Parathyroid adenoma (tissue), 2 donors: ENCODE measurements around the gene MCM7.

Source experiments
- H2AFZ ChIP-seq: fragments of 300-600 bp; sonication (generic); one replicate; pipeline ENCODE4 v1.7.0; 2017; ENCODE audit warnings: antibody characterized with exemption, mild to moderate bottlenecking
- H3K27ac ChIP-seq: fragments of 300-600 bp; sonication (generic); one replicate; pipeline ENCODE4 v1.7.0; 2017
- H3K27me3 ChIP-seq: fragments of 300-600 bp; sonication (generic); one replicate; pipeline ENCODE4 v1.7.0; 2017; ENCODE audit warnings: low read length; ENCODE audit not compliant: control insufficient read depth, insufficient read depth
- H3K36me3 ChIP-seq: fragments of 300-600 bp; sonication (generic); one replicate; pipeline ENCODE4 v1.7.0; 2017; ENCODE audit warnings: low read length; ENCODE audit not compliant: control insufficient read depth, insufficient read depth
- H3K4me1 ChIP-seq: fragments of 300-600 bp; sonication (generic); one replicate; pipeline ENCODE4 v1.7.0; 2017; ENCODE audit warnings: control low read depth
- H3K4me2 ChIP-seq: fragments of 300-600 bp; sonication (generic); one replicate; pipeline ENCODE4 v1.7.0; 2017; ENCODE audit warnings: low read length
- H3K4me3 ChIP-seq: fragments of 300-600 bp; sonication (generic); one replicate; pipeline ENCODE4 v1.7.0; 2017; ENCODE audit warnings: low read depth, low read length
- H3K79me2 ChIP-seq: fragments of 300-600 bp; sonication (generic); one replicate; pipeline ENCODE4 v1.7.0; 2017; ENCODE audit warnings: control low read depth
- H3K9ac ChIP-seq: fragments of 300-600 bp; sonication (generic); one replicate; pipeline ENCODE4 v1.7.0; 2017; ENCODE audit warnings: mild to moderate bottlenecking
- H3K9me3 ChIP-seq: fragments of 300-600 bp; sonication (generic); one replicate; pipeline ENCODE4 v1.7.0; 2017; ENCODE audit warnings: low read length; ENCODE audit not compliant: control insufficient read depth
- CTCF ChIP-seq: fragments of 300-600 bp; sonication (generic); IDR thresholded peaks from one replicate; pipeline ENCODE4 v1.7.0; 2017; ENCODE audit warnings: antibody characterized with exemption, mild to moderate bottlenecking
- donor health status: primary hyperparathyroidism.

MCM7 gene

GRCh38 chr7:100126931-100127865 lies 26.0 kb upstream of the MCM7 start, which contains the start of gene MBLAC1:
Gene MBLAC1, plus strand, starts transcription at chr7:100126967. Its CDS starts 429 bp downstream, at chr7:100127396.
- Histone ChIP-seq H3K36me3 (no peaks in the 10 kb centered on the region), H3K4me1 (no peaks in the 10 kb centered on the region)
- no peak for TF ChIP-seq CTCF

GRCh38 chr7:100126239-100126930 lies 25.2 kb upstream of the MCM7 start:
- no peak for TF ChIP-seq CTCF
- Histone ChIP-seq H3K79me2 (peaks cover 2% of the 10 kb centered on the region), H3K27me3 (no peaks in the 10 kb centered on the region), H3K9me3 (no peaks in the 10 kb centered on the region), H3K36me3 (no peaks in the 10 kb centered on the region), H2AFZ (peak overlapping the region; percentile 90), H3K4me3 (peak overlapping the region; percentile 85), H3K27ac (peak overlapping the region; percentile 98), H3K4me1 (no peaks in the 10 kb centered on the region), H3K9ac (peak overlapping the region; percentile 81), H3K4me2 (peak overlapping the region; percentile 96)

More at GRCh38 chr7:100126931-100127865, 26.0 kb upstream of the MCM7 start, which contains the start of gene MBLAC1:
- no peaks in the 10 kb centered on the region for H3K79me2 ChIP-seq
- no peaks in the 10 kb centered on the region for H3K9me3 ChIP-seq
- H2AFZ ChIP-seq: peak within 1 kb of the TSS; percentile 90
- peak within 1 kb of the TSS; percentile 85 for H3K4me3 ChIP-seq
- peak within 1 kb of the TSS; percentile 98 for H3K27ac ChIP-seq
- H3K9ac ChIP-seq: peak within 1 kb of the TSS; percentile 81
- H3K4me2 ChIP-seq: peak within 1 kb of the TSS; percentile 96
- H3K27me3 ChIP-seq: no peaks in the 10 kb centered on the region

GRCh38 chr7:100124301-100125230 lies 23.4 kb upstream of the MCM7 start:
- Histone ChIP-seq H3K27me3 (no peaks in the 10 kb centered on the region), H3K27ac (no peak overlapping the region)

More at GRCh38 chr7:100124301-100125230, 23.4 kb upstream of the MCM7 start:
- Histone ChIP-seq H2AFZ (no peak overlapping the region), H3K9ac (no peak overlapping the region), H3K4me2 (no peak overlapping the region), H3K4me1 (peaks cover 3% of the 10 kb centered on the region), H3K36me3 (no peaks in the 10 kb centered on the region), H3K9me3 (no peaks in the 10 kb centered on the region), H3K4me3 (no peak overlapping the region), H3K79me2 (peaks cover 6% of the 10 kb centered on the region)
- TF ChIP-seq CTCF: no peak
